ENCODE measurements around the gene RBM23.

- TF ChIP-seq YY1 (IDR thresholded peaks at IDR 0.05; ENCODE audit: insufficient read depth, insufficient read length) (no peak), ZNF274 (IDR thresholded peaks at IDR 0.05; ENCODE audit: low read depth, low read length) (no peak), SUZ12 (IDR thresholded peaks at IDR 0.05; ENCODE audit: extremely low read depth, insufficient read depth, insufficient read length) (no peak)
Observed at GRCh38 chr14:22888662-22889061, 30.3 kb downstream of the RBM23 start.

Data from NT2/D1 (cell line).